HL-60 (cell line): ENCODE results near the gene FAM227B.

Experiments
- CTCF ChIP-seq: IDR thresholded peaks from one replicate; pipeline ENCODE4 v1.5.1; 2011; ENCODE audit warnings: low read length, control low read depth, inconsistent platforms; ENCODE audit not compliant: insufficient read depth
- GABPA ChIP-seq: IDR thresholded peaks from 2 replicates; pipeline ENCODE4 v1.6.1; 2012; ENCODE audit warnings: low read depth
- POLR2AphosphoS5 ChIP-seq: IDR thresholded peaks from 2 replicates; pipeline ENCODE4 v1.6.1; 2012; ENCODE audit warnings: low read depth
- REST ChIP-seq: IDR thresholded peaks from 2 replicates; pipeline ENCODE4 v1.6.1; 2012; ENCODE audit warnings: low read depth; ENCODE audit not compliant: insufficient replicate concordance
- SPI1 ChIP-seq: IDR thresholded peaks from 2 replicates; pipeline ENCODE4 v1.6.1; 2012; ENCODE audit warnings: low read depth, mild to moderate bottlenecking, borderline replicate concordance

GRCh38 chr15:49278751-49279150 is 341.9 kb downstream of the FAM227B start:
- TF ChIP-seq REST (no peak), CTCF (no peak), POLR2AphosphoS5 (no peak), GABPA (no peak), SPI1 (no peak)
